Effector CD8-positive, alpha-beta T cell (primary cell): ENCODE results near the gene PCLAF.
"Not testable (repeated sequence)": the region's sequence is repeated elsewhere in the genome, so short reads cannot be mapped to it uniquely, and the experiment has no call there.

Source experiments
- DNase-seq: peaks from one replicate; lab custom pipeline; 2025; lab: John Stamatoyannopoulos, UW
- total RNA-seq, 4 experiments: gene quantifications; one replicate each; lab custom pipeline; 2026; lab: John Stamatoyannopoulos, UW

PCLAF gene
- total RNA-seq: 0 to 1.4 (median 0.37) reads per million in 4 experiments

- DNase-seq: peak; percentile 89
Observed at GRCh38 chr15:64381000-64381751, at the start of gene PCLAF. Gene PCLAF (minus strand): TSS chr15:64381441. CDS start chr15:64381371, 70 bp downstream.

GRCh38 chr15:64430000-64430735 is 48.9 kb upstream of the PCLAF start:
- peak; percentile 3 for DNase-seq

- no peak for DNase-seq
Observed at GRCh38 chr15:64429448-64429847, 48.2 kb upstream of the PCLAF start.

- no peak for DNase-seq
Observed at GRCh38 chr15:64426845-64427465, 45.7 kb upstream of the PCLAF start.

GRCh38 chr15:64425221-64425620 is 44.0 kb upstream of the PCLAF start:
- no peak for DNase-seq

- no peak for DNase-seq
Observed at GRCh38 chr15:64423970-64424369, 42.7 kb upstream of the PCLAF start.

GRCh38 chr15:64422697-64423096 is 41.5 kb upstream of the PCLAF start:
- DNase-seq: no peak

- DNase-seq: no peak
Observed at GRCh38 chr15:64412216-64412615, 31.0 kb upstream of the PCLAF start.

GRCh38 chr15:64400583-64400982 is 19.3 kb upstream of the PCLAF start:
- no peak for DNase-seq

GRCh38 chr15:64398575-64398974 is 17.3 kb upstream of the PCLAF start:
- no peak for DNase-seq

- no peak for DNase-seq
Observed at GRCh38 chr15:64396789-64397188, 15.5 kb upstream of the PCLAF start.

- DNase-seq: not testable (repeated sequence)
Observed at GRCh38 chr15:64392471-64392870, 11.2 kb upstream of the PCLAF start.

GRCh38 chr15:64389036-64389435 is 7.8 kb upstream of the PCLAF start:
- DNase-seq: no peak

- peak; percentile 89 for DNase-seq
Observed at GRCh38 chr15:64387562-64388168, 6.4 kb upstream of the PCLAF start, which contains the start of gene TRIP4. Gene TRIP4 (plus strand): TSS chr15:64387836. CDS start chr15:64387864, 28 bp downstream.

- DNase-seq: no peak
Observed at GRCh38 chr15:64386291-64386690, 5.0 kb upstream of the PCLAF start.

- DNase-seq: no peak
Observed at GRCh38 chr15:64383760-64384159, 2.5 kb upstream of the PCLAF start.

- not testable (repeated sequence) for DNase-seq
Observed at GRCh38 chr15:64380130-64380870, 941 bp downstream of the PCLAF start.

- DNase-seq: no peak
Observed at GRCh38 chr15:64379216-64379960, 1.9 kb downstream of the PCLAF start.

- no peak for DNase-seq
Observed at GRCh38 chr15:64373360-64373759, 7.9 kb downstream of the PCLAF start.

GRCh38 chr15:64371383-64371782 is 9.9 kb downstream of the PCLAF start:
- DNase-seq: not testable (repeated sequence)
